Esophagus muscularis mucosa (tissue), 4 donors: ENCODE results near the gene INTS7. TPM values are rescaled to one million over a fixed set of nuclear protein-coding genes. Genes with fewer than 3 reads are reported as not detected.
"Not testable (repeated sequence)": the region's sequence is repeated elsewhere in the genome, so short reads cannot be mapped to it uniquely, and the experiment has no call there.

Source experiments
- DNase-seq: peaks from one replicate; pipeline ENCODE4 v3.0.0-alpha.2; 2017; ENCODE audit errors: extremely low spot score
- H3K27ac ChIP-seq, 4 donors: fragments of 200-600 bp; sonication (generic); replicated peaks in 1 of 4; 1 replicate in 3 of 4; 2 replicates in 1 of 4; pipeline ENCODE4 v1.5.1; 2016 to 2019; ENCODE audit warnings: mild to moderate bottlenecking in 1 of 4
- H3K27me3 ChIP-seq, 4 donors: fragments of 200-600 bp; sonication (generic); one replicate each; pipeline versions ENCODE4 v1.5.1 to v1.6.0; 2016 to 2019
- H3K36me3 ChIP-seq, 4 donors: fragments of 200-600 bp; sonication (generic); one replicate each; pipeline ENCODE4 v1.5.1; 2016 to 2019
- H3K4me1 ChIP-seq, 4 donors: fragments of 200-600 bp; sonication (generic); one replicate each; pipeline ENCODE4 v1.5.1; 2016 to 2019
- H3K4me3 ChIP-seq, 4 donors: fragments of 200-600 bp; sonication (generic); 1 replicate in 2 of 4; 2 replicates in 2 of 4; pipeline ENCODE4 v1.5.1; 2016 to 2019; ENCODE audit warnings: mild to moderate bottlenecking in 4 of 4, moderate library complexity in 1 of 4
- H3K9me3 ChIP-seq, 4 donors: fragments of 200-600 bp; sonication (generic); 1 replicate in 3 of 4; 2 replicates in 1 of 4; pipeline ENCODE4 v1.5.1; 2016 to 2019
- EP300 ChIP-seq: sonication (generic); formaldehyde crosslinking; IDR thresholded peaks from one replicate; pipeline ENCODE4 v1.6.1; 2017; ENCODE audit warnings: antibody characterized with exemption
- POLR2A ChIP-seq: fragments of 450-650 bp; IDR thresholded peaks from one replicate; pipeline ENCODE4 v1.6.1; 2017; ENCODE audit warnings: antibody characterized with exemption, moderate library complexity, mild to moderate bottlenecking, low read depth
- POLR2AphosphoS5 ChIP-seq, 2 donors: sonication (generic); formaldehyde crosslinking; IDR thresholded peaks; one replicate each; pipeline ENCODE4 v1.6.1; 2017; ENCODE audit warnings: antibody characterized with exemption in 2 of 2
- WGBS: methylation state at CpG from one replicate; pipeline ENCODE4 v1.1.5; 2018; 5-methylcytosine and 5-hydroxymethylcytosine counted together
- intact Hi-C: fragments of 100-400 bp; cut with DNase I; formaldehyde crosslinking; loops from one replicate; pipeline ENCODE4 v1.15.1; 2023
- total RNA-seq, 4 donors: library from RNA; depleted of rRNA; stranded (reverse); fragments of >200 nt; gene quantifications; one replicate each; pipeline versions ENCODE4 v1.1.0 to v1.2.1, GENCODE V29; 2016
- TF ChIP-seq, protein P1 (sequence below), 3 experiments: fragments of 200-600 bp in 2 of 3; fragments of 450-650 bp in 1 of 3; sonication (generic) in 2 of 3; IDR thresholded peaks; one replicate each; pipeline ENCODE4 v1.5.1; 2017 to 2019; ENCODE audit warnings: antibody characterized with exemption in 3 of 3, mild to moderate bottlenecking in 2 of 3, moderate library complexity in 1 of 3

INTS7 gene
- total RNA-seq, 4 donors from 2014 or later = 6.0 to 15.4 (median 11.0) TPM

GRCh38 chr1:212034516-212035122, 738 bp downstream of the INTS7 start:
- Histone ChIP-seq H3K4me3 (peak overlapping the region; percentile 61 to 78 (median 68)), H3K4me1 (peaks cover 18 to 42% (median 30%) of the 10 kb centered on the region in 4 donors), H3K27me3 (no peaks in the 10 kb centered on the region), H3K36me3 (no peaks in the 10 kb centered on the region), H3K9me3 (no peaks in the 10 kb centered on the region), H3K27ac (peak overlapping the region; percentile 84 to 88 (median 86))
- 3% methylated on average over 13 of the region's 13 CpGs for WGBS
- no peak for DNase-seq
- intact Hi-C loops = loop anchor here (10.0 kb wide), 1 partner anchor 350 kb away; no protein-coding TSS in a partner anchor
- TF ChIP-seq POLR2AphosphoS5 (IDR thresholded peaks at IDR 0.05) (peak in 1 of 2 donors; percentile 4), POLR2A (no peak), EP300 (no peak)
- TF ChIP-seq, protein P1, sequence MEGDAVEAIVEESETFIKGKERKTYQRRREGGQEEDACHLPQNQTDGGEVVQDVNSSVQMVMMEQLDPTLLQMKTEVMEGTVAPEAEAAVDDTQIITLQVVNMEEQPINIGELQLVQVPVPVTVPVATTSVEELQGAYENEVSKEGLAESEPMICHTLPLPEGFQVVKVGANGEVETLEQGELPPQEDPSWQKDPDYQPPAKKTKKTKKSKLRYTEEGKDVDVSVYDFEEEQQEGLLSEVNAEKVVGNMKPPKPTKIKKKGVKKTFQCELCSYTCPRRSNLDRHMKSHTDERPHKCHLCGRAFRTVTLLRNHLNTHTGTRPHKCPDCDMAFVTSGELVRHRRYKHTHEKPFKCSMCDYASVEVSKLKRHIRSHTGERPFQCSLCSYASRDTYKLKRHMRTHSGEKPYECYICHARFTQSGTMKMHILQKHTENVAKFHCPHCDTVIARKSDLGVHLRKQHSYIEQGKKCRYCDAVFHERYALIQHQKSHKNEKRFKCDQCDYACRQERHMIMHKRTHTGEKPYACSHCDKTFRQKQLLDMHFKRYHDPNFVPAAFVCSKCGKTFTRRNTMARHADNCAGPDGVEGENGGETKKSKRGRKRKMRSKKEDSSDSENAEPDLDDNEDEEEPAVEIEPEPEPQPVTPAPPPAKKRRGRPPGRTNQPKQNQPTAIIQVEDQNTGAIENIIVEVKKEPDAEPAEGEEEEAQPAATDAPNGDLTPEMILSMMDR (IDR thresholded peaks at IDR 0.05) = no peak

- Histone ChIP-seq H3K4me1 (peaks cover 12 to 38% (median 25%) of the 10 kb centered on the region in 4 donors), H3K27me3 (no peaks in the 10 kb centered on the region), H3K27ac (no peak overlapping the region), H3K9me3 (no peaks in the 10 kb centered on the region), H3K36me3 (no peaks in the 10 kb centered on the region), H3K4me3 (no peak overlapping the region)
- no peak for DNase-seq
- intact Hi-C loops = loop anchor here (10.0 kb wide), 1 partner anchor 346 kb away; no protein-coding TSS in a partner anchor
- TF ChIP-seq POLR2A (no peak), POLR2AphosphoS5 (IDR thresholded peaks at IDR 0.05) (peak in 1 of 2 donors; percentile 18)
- 91% methylated on average over 1 of the region's 1 CpG for WGBS
Observed at GRCh38 chr1:212030936-212031528, 4.3 kb downstream of the INTS7 start.

DNA sequence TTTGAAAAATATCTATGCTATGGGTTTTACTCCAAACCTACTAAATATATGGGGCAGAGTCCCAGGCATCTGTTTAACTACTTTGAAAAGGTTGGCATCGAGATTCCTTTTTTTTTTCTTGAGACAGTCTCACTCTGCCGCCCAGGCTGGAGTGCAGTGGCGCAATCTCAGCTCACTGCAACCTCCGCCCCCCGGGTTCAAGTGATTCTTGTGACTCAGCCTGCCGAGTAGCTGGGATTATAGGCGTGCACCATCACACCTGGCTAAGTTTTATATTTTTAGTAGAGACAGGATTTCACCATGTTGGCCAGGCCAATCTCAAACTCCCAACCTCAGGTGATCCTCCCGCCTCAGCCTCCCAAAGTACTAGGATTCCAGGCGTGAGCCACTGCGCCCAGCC, 7.6 kb downstream of the INTS7 start:
- H3K4me1 ChIP-seq = peaks cover 0 to 15% (median 8%) of the 10 kb centered on the region in 4 donors
- DNase-seq, H3K4me3 ChIP-seq, H3K36me3 ChIP-seq, H3K9me3 ChIP-seq, intact Hi-C loops, H3K27me3 ChIP-seq, H3K27ac ChIP-seq: not testable (repeated sequence)
- 90% methylated on average over 10 of the region's 10 CpGs for WGBS

GRCh38 chr1:212024469-212025149, 10.7 kb downstream of the INTS7 start:
- TF ChIP-seq, protein P1 (IDR thresholded peaks at IDR 0.05) = no peak
- TF ChIP-seq POLR2AphosphoS5 (IDR thresholded peaks at IDR 0.05) = no peak
- TF ChIP-seq EP300 = no peak
- TF ChIP-seq POLR2A = no peak
- H3K9me3 ChIP-seq = no peaks in the 10 kb centered on the region
- no peaks in the 10 kb centered on the region for H3K27me3 ChIP-seq
- H3K4me1 ChIP-seq = no peaks in the 10 kb centered on the region
- intact Hi-C loops = no loop called here
- H3K27ac ChIP-seq = no peak overlapping the region
- no peak overlapping the region for H3K4me3 ChIP-seq
- 97% methylated on average over 3 of the region's 3 CpGs for WGBS
- DNase-seq = no peak
- H3K36me3 ChIP-seq = peaks cover 0 to 10% (median 6%) of the 10 kb centered on the region in 4 donors

GRCh38 chr1:212022908-212023307, 12.4 kb downstream of the INTS7 start:
- H3K27me3 ChIP-seq, intact Hi-C loops, H3K9me3 ChIP-seq, H3K27ac ChIP-seq, H3K36me3 ChIP-seq, DNase-seq, H3K4me1 ChIP-seq, H3K4me3 ChIP-seq: not testable (repeated sequence)

DNA sequence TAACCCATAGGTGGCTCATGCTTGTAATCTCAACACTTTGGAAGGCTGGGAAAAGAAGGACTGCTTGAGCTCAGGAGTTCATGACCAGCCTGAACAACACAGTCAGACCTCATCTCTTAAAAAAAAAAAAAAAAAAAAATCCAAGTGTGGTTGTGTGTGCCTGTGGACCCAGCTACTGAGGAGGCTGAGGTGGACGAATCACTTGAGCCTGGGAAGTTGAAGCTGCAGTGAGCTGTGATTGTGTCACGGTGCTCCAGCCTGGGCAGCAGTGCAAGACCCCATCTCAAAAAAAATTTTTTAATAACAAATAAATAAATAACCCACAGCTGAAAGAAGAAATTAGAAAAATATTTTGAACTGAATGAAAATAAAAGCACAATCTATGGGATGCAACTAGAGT, 13.8 kb downstream of the INTS7 start:
- intact Hi-C loops = no loop called here
- Histone ChIP-seq H3K36me3 (peaks cover 0 to 11% (median 10%) of the 10 kb centered on the region in 4 donors), H3K4me3 (no peak overlapping the region), H3K9me3 (no peaks in the 10 kb centered on the region), H3K27me3 (no peaks in the 10 kb centered on the region), H3K4me1 (no peaks in the 10 kb centered on the region), H3K27ac (no peak overlapping the region)
- TF ChIP-seq EP300 (no peak), POLR2A (no peak), POLR2AphosphoS5 (IDR thresholded peaks at IDR 0.05) (no peak)
- no peak for DNase-seq
- 93% methylated on average over 2 of the region's 2 CpGs for WGBS
